ENCODE measurements around the gene ZBTB21. TPM values are rescaled to one million over a fixed set of nuclear protein-coding genes. Genes with fewer than 3 reads are reported as not detected.

The ZBTB21 gene
- total and polyA plus RNA-seq, 5 experiments from 2014 or later = 4.2 to 33.3 (median 6.3) TPM

GRCh38 chr21:42048870-42049577, 38.9 kb upstream of the ZBTB21 start:
- ATAC-seq (no peak), DNase-seq (no peak)
- no peaks in the 10 kb centered on the region for H3K36me3 Mint-ChIP-seq
- no peak overlapping the region for H3K4me3 Mint-ChIP-seq
- peak overlapping the region in 5 of 10 donors; percentile 41 to 76 (median 49) for H3K27ac Mint-ChIP-seq
- peaks cover 0 to 1% (median 0%) of the 10 kb centered on the region in 9 donors for H3K9me3 Mint-ChIP-seq
- peaks cover 7 to 16% (median 11%) of the 10 kb centered on the region in 4 donors for H3K4me1 Mint-ChIP-seq
- H3K27me3 Mint-ChIP-seq = no peaks in the 10 kb centered on the region
- POLR2A ChIA-PET = interaction anchor here (1.3 to 1.7 kb wide), 3 partner anchors 9 to 12 kb away, joined by 3 to 7 read pairs (median 4); no protein-coding TSS in a partner anchor

- H3K4me1 Mint-ChIP-seq = peaks cover 7 to 16% (median 11%) of the 10 kb centered on the region in 4 donors
- POLR2A ChIA-PET = interaction anchor here (1.7 kb wide), 1 partner anchor 10 kb away, joined by 7 read pairs; no protein-coding TSS in a partner anchor
- ATAC-seq (no peak), DNase-seq (no peak)
- H3K27ac Mint-ChIP-seq = peak overlapping the region in 1 of 10 donors; percentile 25
- no peaks in the 10 kb centered on the region for H3K27me3 Mint-ChIP-seq
- no peak overlapping the region for H3K4me3 Mint-ChIP-seq
- H3K9me3 Mint-ChIP-seq = no peaks in the 10 kb centered on the region
- no peaks in the 10 kb centered on the region for H3K36me3 Mint-ChIP-seq
These were observed 37.9 kb upstream of the ZBTB21 start for GRCh38 chr21:42047821-42048613.

- Mint-ChIP-seq H3K4me1 (peaks cover 2 to 18% (median 11%) of the 10 kb centered on the region in 4 donors), H3K9me3 (no peaks in the 10 kb centered on the region), H3K27me3 (no peaks in the 10 kb centered on the region), H3K4me3 (no peak overlapping the region), H3K27ac (peak overlapping the region in 1 of 10 donors; percentile 50), H3K36me3 (no peaks in the 10 kb centered on the region)
- DNase-seq = peak in 1 of 10 donors; percentile 44
- POLR2A ChIA-PET = interaction anchor here (0.7 to 0.8 kb wide), 3 partner anchors 14 to 33 kb away, joined by 3 to 7 read pairs (median 4); no protein-coding TSS in a partner anchor
- no peak for ATAC-seq
These were observed 34.8 kb upstream of the ZBTB21 start for GRCh38 chr21:42044871-42045495.

DNA sequence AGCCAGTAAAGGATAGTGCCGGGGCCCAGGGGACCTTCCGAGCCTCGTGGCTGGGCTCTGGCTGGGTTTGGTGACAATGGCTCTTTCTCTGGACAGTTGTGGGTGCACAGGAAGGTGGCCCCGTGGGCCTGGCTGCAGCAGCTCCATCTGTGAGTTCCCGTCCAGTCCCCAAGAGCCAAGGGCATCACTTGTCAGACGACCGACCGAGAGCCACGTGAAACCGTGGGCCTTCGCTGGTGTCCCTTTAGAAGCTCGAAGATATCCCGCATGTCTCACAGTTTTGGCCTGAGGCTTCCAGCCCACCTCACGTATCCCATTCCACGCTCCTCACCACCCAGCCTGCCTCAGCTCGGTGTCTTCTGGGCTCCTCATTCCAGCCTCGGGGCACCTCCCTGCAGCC, 33.8 kb upstream of the ZBTB21 start:
- Mint-ChIP-seq H3K27ac (no peak overlapping the region), H3K27me3 (no peaks in the 10 kb centered on the region), H3K36me3 (no peaks in the 10 kb centered on the region), H3K4me3 (no peak overlapping the region), H3K9me3 (no peaks in the 10 kb centered on the region), H3K4me1 (peaks cover 0 to 19% (median 13%) of the 10 kb centered on the region in 4 donors)
- DNase-seq (peak in 1 of 10 donors; percentile 43), ATAC-seq (no peak)
- POLR2A ChIA-PET = interaction anchor here (0.7 kb wide), 2 partner anchors 19 to 32 kb away, joined by 3 to 4 read pairs; no protein-coding TSS in a partner anchor

GRCh38 chr21:42043201-42043895, 33.2 kb upstream of the ZBTB21 start:
- H3K36me3 Mint-ChIP-seq = no peaks in the 10 kb centered on the region
- POLR2A ChIA-PET = no interaction called here
- H3K27ac Mint-ChIP-seq = peak overlapping the region in 2 of 10 donors; percentile 57 to 60
- H3K9me3 Mint-ChIP-seq = no peaks in the 10 kb centered on the region
- DNase-seq (no peak), ATAC-seq (no peak)
- H3K4me1 Mint-ChIP-seq = peaks cover 3 to 25% (median 16%) of the 10 kb centered on the region in 4 donors
- no peak overlapping the region for H3K4me3 Mint-ChIP-seq
- H3K27me3 Mint-ChIP-seq = no peaks in the 10 kb centered on the region

DNA sequence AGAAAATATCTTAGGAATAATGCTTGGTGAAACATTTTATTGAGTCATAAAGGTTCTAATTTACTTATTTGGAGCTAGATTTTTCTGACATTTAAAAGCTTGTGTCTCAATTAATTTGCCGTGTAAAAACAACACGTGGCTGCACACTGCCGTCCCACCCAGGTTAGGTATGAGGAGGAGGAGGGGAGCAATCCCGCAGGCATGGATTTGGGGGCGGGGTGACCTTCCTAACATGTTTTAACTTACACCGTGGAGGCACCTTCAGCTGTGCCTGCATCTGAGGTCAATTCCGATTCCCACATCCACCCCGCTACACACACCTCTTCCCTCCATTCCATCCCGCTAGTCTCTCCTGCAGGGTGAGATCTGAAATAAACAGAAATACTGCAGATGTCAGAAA, 32.5 kb upstream of the ZBTB21 start:
- H3K27me3 Mint-ChIP-seq = no peaks in the 10 kb centered on the region
- peak overlapping the region in 3 of 10 donors; percentile 25 to 60 (median 55) for H3K27ac Mint-ChIP-seq
- H3K4me3 Mint-ChIP-seq = no peak overlapping the region
- ATAC-seq (no peak), DNase-seq (peak in 1 of 10 donors; percentile 21)
- H3K9me3 Mint-ChIP-seq = no peaks in the 10 kb centered on the region
- peaks cover 3 to 25% (median 16%) of the 10 kb centered on the region in 4 donors for H3K4me1 Mint-ChIP-seq
- POLR2A ChIA-PET = no interaction called here
- H3K36me3 Mint-ChIP-seq = no peaks in the 10 kb centered on the region

DNA sequence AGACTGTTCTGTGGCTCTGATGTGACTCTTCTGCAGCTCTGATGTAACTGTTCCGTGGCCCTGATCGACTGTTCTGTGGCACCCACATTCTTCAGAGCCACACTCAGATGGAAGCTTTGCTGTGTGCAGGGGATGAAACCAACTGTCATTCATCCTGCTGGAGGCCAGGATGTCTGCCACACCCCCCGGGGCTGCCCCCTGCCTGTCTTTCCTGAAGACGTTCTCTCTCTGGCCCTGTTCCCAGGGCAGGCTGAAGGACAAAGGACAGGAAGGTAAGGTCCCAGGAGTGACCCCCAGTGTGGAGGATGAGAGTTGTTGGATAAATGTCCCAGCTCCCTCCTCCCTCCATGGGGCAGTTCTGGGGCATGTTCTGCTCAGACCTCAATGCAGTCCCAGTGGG, 31.6 kb upstream of the ZBTB21 start:
- POLR2A ChIA-PET = interaction anchor here (0.7 kb wide), 1 partner anchor 8 kb away, joined by 3 read pairs; no protein-coding TSS in a partner anchor
- Mint-ChIP-seq H3K9me3 (no peaks in the 10 kb centered on the region), H3K4me1 (peaks cover 5 to 25% (median 16%) of the 10 kb centered on the region in 4 donors), H3K27ac (peak overlapping the region in 6 of 10 donors; percentile 7 to 81 (median 62)), H3K27me3 (no peaks in the 10 kb centered on the region), H3K36me3 (no peaks in the 10 kb centered on the region), H3K4me3 (no peak overlapping the region)
- no peak for ATAC-seq
- peak in 1 of 10 donors; percentile 38 for DNase-seq

- Mint-ChIP-seq H3K9me3 (no peaks in the 10 kb centered on the region), H3K4me3 (no peak overlapping the region), H3K27ac (peak overlapping the region in 7 of 10 donors; percentile 7 to 81 (median 55)), H3K4me1 (peaks cover 5 to 25% (median 16%) of the 10 kb centered on the region in 4 donors), H3K27me3 (no peaks in the 10 kb centered on the region), H3K36me3 (no peaks in the 10 kb centered on the region)
- DNase-seq = peak in 1 of 10 donors; percentile 27
- no peak for ATAC-seq
- POLR2A ChIA-PET = interaction anchor here (0.7 kb wide), 1 partner anchor 8 kb away, joined by 3 read pairs; no protein-coding TSS in a partner anchor
These were observed 31.1 kb upstream of the ZBTB21 start for GRCh38 chr21:42041246-42041645.

DNA sequence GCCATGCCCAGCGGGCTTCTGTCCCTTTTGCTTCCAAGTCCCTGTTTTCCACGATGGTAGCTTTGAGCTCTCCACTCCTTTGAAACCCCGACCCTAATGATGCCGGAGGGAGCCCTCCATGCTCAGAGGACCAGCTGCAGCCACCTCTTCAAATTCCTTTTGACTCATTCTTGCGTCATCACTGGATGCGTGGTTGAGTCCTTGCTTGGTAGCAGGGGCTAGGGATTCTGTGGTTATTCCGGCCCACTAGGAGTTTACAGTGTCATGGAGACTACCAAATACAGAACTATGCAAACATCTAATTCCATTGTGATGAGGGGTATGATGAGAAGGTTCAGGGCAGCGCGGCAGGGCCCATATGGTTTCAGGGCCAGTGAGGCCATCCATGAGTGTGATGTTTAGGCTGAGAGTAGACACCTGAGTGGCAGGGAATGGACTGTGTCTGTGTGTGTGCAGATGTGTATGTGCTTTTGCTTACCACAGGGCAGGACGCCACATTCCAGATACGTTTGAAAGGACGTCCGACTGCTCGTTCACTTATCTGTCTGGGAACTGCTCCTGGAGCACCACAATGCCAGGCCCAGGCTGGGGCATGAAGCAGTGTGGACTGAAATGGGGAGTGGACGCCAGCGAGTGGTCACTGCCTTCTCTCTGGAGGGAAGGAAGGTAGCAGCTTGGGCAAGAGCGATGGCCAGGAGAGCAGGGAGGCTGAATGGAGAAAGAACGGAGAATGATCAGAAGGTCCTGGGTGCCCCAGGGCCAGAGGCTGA, 30.4 kb upstream of the ZBTB21 start:
- no peak for ATAC-seq
- POLR2A ChIA-PET = interaction anchor here (0.7 to 2.6 kb wide), 2 partner anchors 7 to 22 kb away, joined by 3 to 10 read pairs; no protein-coding TSS in a partner anchor
- peak in 1 of 10 donors; percentile 34 for DNase-seq
- Mint-ChIP-seq H3K9me3 (no peaks in the 10 kb centered on the region), H3K4me3 (no peak overlapping the region), H3K36me3 (no peaks in the 10 kb centered on the region), H3K4me1 (peaks cover 5 to 25% (median 17%) of the 10 kb centered on the region in 4 donors), H3K27ac (peak overlapping the region in 5 of 10 donors; percentile 20 to 63 (median 35)), H3K27me3 (no peaks in the 10 kb centered on the region)

- no peaks in the 10 kb centered on the region for H3K9me3 Mint-ChIP-seq
These were observed 29.8 kb upstream of the ZBTB21 start for GRCh38 chr21:42039911-42040351.

DNA sequence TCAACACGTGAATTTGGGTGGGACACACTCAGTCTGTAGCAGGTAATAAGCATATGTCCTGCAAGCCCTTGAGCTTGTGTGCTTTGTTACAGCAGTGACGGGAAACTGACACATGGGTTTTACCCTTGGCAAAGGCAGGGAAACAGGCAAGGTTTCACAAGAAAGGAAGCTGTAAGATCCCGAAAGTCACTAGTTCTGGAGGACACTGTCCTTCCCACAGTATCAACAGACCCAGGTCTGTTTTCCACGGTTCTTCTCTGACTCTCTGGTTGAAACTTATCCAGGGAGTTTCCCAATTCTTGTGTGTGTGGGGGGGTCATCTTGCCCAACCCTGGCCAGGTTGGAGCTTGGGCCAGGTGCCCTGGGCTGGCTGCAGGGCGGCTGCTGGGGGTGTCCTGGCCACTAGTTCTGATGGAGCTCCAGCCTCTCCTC, 29.3 kb upstream of the ZBTB21 start:
- Mint-ChIP-seq H3K4me3 (no peak overlapping the region), H3K27me3 (no peaks in the 10 kb centered on the region), H3K9me3 (no peaks in the 10 kb centered on the region), H3K27ac (peak overlapping the region in 3 of 10 donors; percentile 25 to 56 (median 29)), H3K4me1 (peaks cover 5 to 25% (median 18%) of the 10 kb centered on the region in 4 donors), H3K36me3 (no peaks in the 10 kb centered on the region)
- DNase-seq (no peak), ATAC-seq (no peak)
- POLR2A ChIA-PET = interaction anchor here (0.7 to 2.6 kb wide), 4 partner anchors 10 to 33 kb away, joined by 3 to 10 read pairs (median 4); no protein-coding TSS in a partner anchor

More at GRCh38 chr21:42039911-42040351, 29.8 kb upstream of the ZBTB21 start:
- no peaks in the 10 kb centered on the region for H3K36me3 Mint-ChIP-seq
- ATAC-seq (no peak), DNase-seq (peak in 1 of 10 donors; percentile 21)
- no peaks in the 10 kb centered on the region for H3K27me3 Mint-ChIP-seq
- no peak overlapping the region for H3K4me3 Mint-ChIP-seq
- POLR2A ChIA-PET = interaction anchor here (0.7 to 2.6 kb wide), 4 partner anchors 9 to 34 kb away, joined by 3 to 10 read pairs (median 4); no protein-coding TSS in a partner anchor
- peaks cover 5 to 25% (median 17%) of the 10 kb centered on the region in 4 donors for H3K4me1 Mint-ChIP-seq
- H3K27ac Mint-ChIP-seq = peak overlapping the region in 1 of 10 donors; percentile 55
